ES-I3 (cell line): Measurements from ENCODE around the gene VCL.

ENCODE experiments used
- H3K36me3 ChIP-seq: 2 replicates; pipeline ENCODE4 v1.6.1; 2013; ENCODE audit warnings: mild to moderate bottlenecking, low read length, control low read depth, moderate library complexity; ENCODE audit not compliant: insufficient read depth
- H3K4me1 ChIP-seq: 2 replicates; pipeline ENCODE4 v1.6.1; 2013; ENCODE audit warnings: mild to moderate bottlenecking, control low read depth, low read length; ENCODE audit not compliant: insufficient read depth
- H3K9ac ChIP-seq: 2 replicates; pipeline ENCODE4 v1.6.1; 2013; ENCODE audit warnings: low read depth, mild to moderate bottlenecking, low read length, moderate library complexity
- H3K9me3 ChIP-seq: 2 replicates; pipeline ENCODE4 v1.6.1; 2013; ENCODE audit warnings: mild to moderate bottlenecking, low read length, moderate library complexity; ENCODE audit not compliant: control insufficient read depth, insufficient read depth

The VCL gene

GRCh38 chr10:74153123-74153522, 155.2 kb downstream of the VCL start:
- no peaks in the 10 kb centered on the region for H3K4me1 ChIP-seq
- no peak overlapping the region for H3K9ac ChIP-seq
- no peaks in the 10 kb centered on the region for H3K9me3 ChIP-seq
- no peaks in the 10 kb centered on the region for H3K36me3 ChIP-seq

DNA sequence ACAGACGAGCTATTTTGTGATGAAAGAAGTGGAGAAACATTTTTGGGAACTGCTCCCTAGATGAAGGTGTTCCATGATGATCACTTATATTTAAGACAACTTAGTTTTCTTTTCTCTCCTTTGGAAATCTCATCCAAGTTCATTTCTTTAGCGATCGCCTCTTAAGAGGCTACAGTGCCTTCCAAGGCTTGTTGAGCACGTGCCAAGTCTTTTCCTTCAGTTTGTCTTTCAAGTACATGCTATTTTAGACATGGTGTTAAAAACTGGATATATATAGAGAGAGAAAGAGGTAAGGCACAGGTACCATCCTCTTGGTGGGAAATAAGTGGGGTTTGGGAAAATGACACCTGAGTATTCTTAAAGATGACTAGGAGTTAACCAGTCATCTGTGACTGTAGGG, 155.8 kb downstream of the VCL start:
- no peak overlapping the region for H3K9ac ChIP-seq
- H3K4me1 ChIP-seq, result no peaks in the 10 kb centered on the region
- H3K9me3 ChIP-seq, result no peaks in the 10 kb centered on the region
- H3K36me3 ChIP-seq, result no peaks in the 10 kb centered on the region

GRCh38 chr10:74156919-74157289, 159.0 kb downstream of the VCL start:
- H3K9me3 ChIP-seq, result no peaks in the 10 kb centered on the region
- no peaks in the 10 kb centered on the region for H3K4me1 ChIP-seq
- H3K9ac ChIP-seq, result no peak overlapping the region
- no peaks in the 10 kb centered on the region for H3K36me3 ChIP-seq

DNA sequence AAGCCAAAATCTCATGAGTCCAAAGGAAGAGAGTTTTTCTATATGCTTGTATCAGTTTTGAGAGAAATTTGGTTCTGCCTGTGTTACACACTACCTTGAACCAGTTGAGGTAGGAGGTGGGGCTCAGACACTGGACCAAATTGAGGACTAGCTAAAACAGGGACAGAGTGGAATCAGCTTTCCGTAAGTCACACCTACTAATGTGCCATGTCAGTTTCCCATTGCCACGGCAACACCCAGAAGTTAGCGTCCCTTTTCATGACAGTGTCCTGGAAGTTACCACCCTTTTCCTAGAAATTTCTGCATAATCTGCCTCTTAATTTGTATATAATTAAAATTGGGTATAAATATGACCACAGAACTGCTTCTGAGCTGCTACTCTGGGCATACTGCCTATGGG, 162.1 kb downstream of the VCL start:
- Histone ChIP-seq H3K36me3 (no peaks in the 10 kb centered on the region), H3K9ac (no peak overlapping the region), H3K9me3 (no peaks in the 10 kb centered on the region), H3K4me1 (no peaks in the 10 kb centered on the region; the same call in 1 of the 2 replicates)

DNA sequence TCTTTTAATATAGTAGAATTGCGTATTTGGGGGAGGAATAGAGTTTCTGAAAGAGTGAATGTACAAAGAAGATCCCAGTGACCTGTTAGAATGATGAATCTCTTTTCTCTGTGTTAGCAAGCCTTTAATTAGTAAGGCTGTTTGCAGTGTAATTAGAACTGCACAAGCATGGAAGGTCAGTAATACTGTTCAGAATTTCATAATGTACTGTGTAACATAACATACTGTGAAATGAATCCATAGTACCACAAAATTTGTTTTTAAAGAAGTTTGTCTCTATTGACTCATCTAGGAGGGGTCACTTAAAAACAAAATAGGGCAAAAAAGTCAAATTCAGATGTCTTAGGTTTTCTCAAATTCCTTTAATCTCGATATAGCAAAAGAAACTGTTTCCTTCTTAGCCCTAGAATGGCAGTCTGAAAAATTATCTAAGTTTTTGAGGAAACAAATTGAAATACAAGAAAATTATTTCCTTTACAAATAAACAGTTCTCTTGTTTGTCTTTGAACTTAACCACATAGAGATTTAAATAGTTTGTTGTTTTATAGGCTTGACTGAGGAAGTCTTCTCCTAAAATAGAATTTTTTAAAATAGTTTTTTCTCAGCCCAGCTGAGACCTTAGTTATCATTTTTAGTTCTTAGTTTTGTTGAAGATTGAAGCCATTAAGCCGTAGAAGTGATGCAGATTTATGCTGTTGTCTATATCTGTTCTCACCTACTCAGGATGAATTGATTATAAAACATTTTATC, 165.6 kb downstream of the VCL start:
- Histone ChIP-seq H3K4me1 (no peaks in the 10 kb centered on the region; the same call in 1 of the 2 replicates), H3K9ac (no peak overlapping the region), H3K36me3 (no peaks in the 10 kb centered on the region), H3K9me3 (no peaks in the 10 kb centered on the region)

GRCh38 chr10:74164716-74165529, 167.0 kb downstream of the VCL start:
- no peak overlapping the region for H3K9ac ChIP-seq
- no peaks in the 10 kb centered on the region for H3K9me3 ChIP-seq
- no peaks in the 10 kb centered on the region for H3K36me3 ChIP-seq
- no peaks in the 10 kb centered on the region; the same call in 1 of the 2 replicates for H3K4me1 ChIP-seq

DNA sequence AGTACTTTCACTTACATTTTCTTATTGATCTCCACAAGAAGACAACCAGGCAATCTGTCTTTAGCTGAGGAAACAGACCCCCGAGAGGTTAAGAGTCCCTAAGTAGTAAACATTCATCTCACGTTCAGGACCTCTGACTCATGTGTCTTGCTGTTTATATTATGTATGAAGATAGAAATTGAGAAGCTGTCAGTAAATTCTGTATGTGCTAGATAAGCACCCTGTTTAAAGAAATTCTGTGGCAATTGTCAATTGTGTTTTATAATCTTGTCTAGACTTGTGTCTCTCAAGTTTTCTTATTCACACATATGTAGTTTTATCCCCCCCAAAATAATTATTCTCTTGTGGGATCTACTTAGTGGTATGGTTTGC, 167.6 kb downstream of the VCL start:
- Histone ChIP-seq H3K4me1 (no peaks in the 10 kb centered on the region; the same call in 1 of the 2 replicates), H3K9ac (no peak overlapping the region), H3K36me3 (no peaks in the 10 kb centered on the region)

DNA sequence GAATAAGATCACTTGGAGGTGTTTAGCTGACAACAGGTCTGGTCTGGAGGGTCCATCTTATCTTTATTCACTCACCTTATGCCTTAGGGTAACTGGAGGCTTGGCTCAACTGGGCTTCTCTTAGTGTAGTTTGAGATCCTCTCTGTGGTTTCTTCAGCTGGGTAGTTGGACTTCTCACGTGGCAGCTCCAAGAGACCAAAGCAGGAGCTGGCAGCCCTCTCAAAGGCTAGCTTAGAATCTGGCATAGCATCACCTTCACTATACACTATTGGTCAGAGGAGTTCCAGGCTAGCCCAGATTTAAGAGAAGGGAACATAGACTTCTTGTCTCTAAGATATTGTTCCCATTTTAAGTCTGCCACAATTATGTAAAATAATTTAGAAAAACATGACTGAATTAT, 169.5 kb downstream of the VCL start:
- H3K4me1 ChIP-seq, result no peaks in the 10 kb centered on the region; the same call in 1 of the 2 replicates
- H3K9ac ChIP-seq, result no peak overlapping the region
- no peaks in the 10 kb centered on the region for H3K36me3 ChIP-seq
- H3K9me3 ChIP-seq, result no peaks in the 10 kb centered on the region

More for the DNA sequence above, 167.6 kb downstream of the VCL start:
- H3K9me3 ChIP-seq, result no peaks in the 10 kb centered on the region
